HG02981 (cell line): ENCODE data around the gene SLC7A5.
"Not testable (repeated sequence)": the region's sequence is repeated elsewhere in the genome, so short reads cannot be mapped to it uniquely, and the experiment has no call there.

ENCODE experiments used
- ATAC-seq: cut with Tn5 transposase; IDR thresholded peaks from one replicate; pipeline ENCODE4 v1.9.1; 2021; ENCODE audit warnings: mild to moderate bottlenecking, moderate library complexity; ENCODE audit not compliant: unreplicated experiment

Gene SLC7A5

DNA sequence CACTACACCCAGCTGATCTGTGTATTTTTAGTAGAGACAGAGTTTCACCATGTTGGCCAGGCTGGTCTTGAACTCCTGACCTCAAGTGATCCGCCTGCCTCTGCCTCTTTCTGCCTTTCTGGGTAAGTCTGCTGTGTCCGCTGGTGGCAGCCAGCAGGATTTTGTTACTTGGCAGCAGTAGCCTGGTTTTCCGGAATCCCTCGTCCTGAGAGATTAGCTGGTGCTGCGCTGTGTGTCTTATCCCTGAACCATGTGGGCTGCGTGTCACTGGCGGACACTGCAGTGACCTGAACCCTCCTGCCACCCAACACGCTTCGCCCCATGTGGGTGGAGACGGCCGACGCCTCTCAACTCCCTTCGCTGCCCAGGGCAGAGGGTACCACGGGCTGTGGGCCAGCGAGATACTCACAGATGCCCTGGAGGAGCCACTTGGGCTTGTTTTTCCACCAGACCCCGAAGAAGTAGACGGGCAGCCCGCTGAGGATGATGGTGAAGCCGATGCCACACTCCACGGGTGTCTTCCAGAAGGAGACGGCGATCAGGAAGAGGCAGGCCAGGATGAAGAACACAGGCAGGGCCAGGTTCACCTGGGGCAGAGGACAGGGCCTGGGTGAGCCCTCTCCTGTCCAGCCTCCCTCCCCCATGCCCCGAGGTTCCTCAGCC is 35.2 kb downstream of the SLC7A5 start:
- ATAC-seq = no peak

DNA sequence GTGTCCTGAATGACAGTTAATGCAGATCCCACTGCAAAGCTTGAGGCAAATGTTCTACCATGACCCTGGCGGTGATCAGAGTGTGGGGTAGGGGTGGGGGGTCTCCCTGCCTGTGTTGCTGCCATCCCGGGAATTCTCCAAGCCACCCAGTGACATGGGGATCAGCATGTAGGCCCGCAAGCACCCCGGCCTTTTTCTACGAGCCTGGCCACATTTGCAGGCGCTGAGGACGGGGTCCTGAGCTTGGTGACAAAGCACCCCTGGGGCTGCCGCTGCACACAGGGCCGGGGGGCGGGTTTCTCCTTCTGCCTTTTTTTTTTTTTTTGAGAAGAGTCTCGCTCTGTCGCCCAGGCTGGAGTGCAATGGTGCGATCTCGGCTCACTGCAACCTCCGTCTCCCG is 35.8 kb downstream of the SLC7A5 start:
- no peak for ATAC-seq

DNA sequence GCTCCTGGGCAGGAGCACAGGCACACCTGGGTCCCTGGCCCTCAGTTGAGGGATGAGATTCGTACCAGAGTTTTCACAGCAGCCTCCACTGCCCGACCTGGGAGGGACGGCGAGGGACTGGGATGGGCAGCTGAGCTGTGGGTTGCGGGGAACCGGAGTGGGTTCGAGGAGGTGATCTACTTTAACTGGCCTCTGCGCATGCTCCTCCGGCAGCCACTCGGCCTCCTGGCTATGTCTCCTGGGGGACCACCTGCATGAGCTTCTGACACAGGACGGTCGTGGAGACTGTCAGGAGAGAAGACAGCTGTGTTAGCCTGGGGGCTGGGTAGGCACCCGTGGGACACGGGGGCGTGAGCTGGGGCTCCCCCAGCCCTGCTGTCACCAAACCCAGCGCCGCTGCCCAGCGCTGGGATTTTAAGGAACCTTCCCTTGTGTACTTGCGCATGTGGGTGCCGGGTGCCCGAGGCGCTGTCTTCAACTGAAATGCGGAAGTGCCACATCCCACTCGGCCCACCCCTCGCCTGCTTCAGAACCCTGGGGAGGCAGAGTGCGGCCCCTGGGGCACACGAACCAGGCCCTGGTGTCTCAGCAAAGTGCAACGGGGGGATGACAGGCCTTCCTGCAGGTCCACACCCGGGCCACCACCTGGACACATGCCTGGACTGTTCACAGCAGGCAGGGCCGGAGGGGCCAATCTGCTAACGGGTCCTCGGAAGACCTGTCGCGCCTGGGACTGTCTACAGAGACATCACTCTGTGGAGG is 36.4 kb downstream of the SLC7A5 start:
- no peak for ATAC-seq

DNA sequence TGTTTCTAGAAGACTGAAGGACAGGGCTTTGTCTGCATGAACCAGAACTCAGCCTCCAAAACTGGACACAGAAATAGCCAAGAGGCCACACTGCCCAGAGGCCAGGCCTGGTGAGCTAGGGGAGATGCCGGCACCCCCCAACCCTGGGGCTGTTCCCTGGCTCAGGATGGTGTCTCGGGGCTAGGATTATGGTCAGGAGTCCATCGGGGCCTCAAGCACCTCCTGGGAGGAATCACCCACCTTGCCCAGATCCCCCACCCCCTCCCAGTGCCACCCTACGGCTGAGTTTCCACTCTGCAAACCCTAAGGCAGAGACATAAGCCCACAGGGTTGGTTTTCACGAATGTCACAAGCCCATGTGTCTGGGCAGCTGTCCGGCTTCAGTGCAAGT is 37.2 kb downstream of the SLC7A5 start:
- no peak for ATAC-seq

DNA sequence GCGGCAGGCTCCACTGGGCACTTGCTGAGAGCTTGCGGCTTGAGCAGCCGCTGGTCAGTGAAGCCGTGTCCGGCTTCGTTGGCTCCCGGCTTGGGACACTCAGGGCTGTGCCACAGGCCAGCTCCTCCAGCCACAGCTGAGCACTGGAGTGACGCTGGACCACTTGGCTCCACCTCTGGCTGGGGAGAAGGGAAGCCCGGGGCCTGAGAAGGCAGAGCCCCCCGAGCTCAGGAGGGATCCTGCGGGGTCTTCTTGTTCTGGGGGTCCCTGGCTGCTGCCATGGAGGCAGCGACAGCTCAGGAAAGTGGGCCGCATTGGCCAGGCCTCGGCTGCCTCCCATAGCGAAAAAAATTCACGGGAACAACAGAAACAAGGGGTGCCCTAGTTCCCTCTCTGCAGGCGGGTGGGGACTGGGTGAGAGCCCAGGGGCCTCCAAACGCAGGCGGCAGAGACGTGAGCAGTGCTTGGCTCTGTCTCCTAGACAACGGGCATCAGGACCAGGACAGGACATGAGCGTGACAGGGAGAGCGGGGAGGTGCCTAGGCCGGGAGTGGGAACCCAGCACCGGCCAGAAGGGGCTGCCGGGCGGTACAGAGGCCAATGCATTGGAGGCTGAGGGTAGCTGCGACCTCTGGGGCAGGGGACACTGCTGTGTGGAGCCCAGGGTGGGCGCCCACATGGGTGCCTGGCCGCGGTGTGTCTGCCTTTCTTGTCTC is 37.7 kb downstream of the SLC7A5 start:
- ATAC-seq = no peak

DNA sequence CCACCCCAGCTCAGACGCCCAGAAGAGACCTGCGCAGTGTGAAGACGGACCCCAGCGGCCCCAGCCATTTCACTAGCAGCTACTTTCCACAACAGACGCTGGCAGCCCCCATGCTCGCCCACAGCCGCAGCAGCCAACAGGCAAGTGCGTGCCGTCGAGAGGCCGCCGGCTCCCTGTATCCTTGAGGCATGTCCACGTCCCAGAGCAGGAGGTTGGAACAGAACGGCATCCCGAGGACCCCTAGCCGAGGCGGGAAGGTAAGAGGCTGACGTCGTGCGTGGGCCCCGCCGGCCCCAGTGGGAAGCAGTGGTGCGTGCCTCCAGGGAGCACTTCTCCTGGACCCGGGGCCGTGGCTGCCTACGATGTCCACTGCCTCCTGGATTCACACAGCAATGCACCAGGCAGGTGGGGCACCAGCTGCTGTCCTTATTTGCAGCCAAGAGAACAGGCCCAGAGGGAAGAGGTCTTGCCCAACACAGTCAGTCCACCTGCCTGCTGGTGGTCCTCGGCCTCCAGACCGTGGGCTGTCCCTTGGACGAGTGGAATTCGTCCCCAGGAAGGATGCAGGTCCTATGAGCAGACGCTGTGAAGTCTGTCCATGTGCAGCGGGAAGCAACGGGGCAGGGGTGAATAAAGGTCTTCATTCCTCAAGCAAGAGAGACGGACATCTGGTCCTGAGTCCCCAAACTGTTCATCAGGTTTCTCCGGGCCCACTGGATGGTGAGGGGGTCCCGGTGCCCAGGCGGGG is 38.5 kb downstream of the SLC7A5 start:
- ATAC-seq = no peak

DNA sequence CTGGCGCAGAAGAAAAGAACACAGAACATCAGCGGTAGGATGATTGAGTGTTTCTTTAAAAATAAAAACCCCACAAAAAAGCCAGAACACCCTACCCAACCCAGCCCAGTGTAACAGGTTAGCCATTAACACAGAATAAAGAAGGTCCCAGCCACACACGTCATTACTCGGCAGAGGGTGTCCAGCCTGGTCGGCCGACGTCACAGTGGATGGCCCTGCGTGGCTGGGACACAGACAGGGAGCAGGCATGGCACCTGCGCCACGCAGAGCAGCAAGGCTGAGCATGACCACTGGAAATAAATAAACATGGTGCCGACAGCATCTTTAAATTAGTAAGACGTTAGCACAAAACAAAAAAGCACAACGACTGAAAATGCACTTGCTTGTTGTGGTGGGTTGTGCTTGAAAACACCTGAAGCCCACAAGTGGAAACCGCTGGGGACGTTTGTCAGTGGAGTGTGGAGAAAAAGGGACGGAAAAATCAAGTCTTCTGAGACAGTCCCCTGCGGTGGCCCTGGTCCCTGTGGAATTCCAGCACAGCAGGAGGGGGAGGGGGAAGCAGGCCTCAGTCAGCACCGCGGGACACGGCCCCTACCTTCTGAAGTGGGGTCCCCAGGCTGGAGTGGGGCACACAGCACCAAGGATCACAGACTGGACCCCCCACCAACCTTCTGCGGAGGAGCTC is 39.2 kb downstream of the SLC7A5 start:
- no peak for ATAC-seq

DNA sequence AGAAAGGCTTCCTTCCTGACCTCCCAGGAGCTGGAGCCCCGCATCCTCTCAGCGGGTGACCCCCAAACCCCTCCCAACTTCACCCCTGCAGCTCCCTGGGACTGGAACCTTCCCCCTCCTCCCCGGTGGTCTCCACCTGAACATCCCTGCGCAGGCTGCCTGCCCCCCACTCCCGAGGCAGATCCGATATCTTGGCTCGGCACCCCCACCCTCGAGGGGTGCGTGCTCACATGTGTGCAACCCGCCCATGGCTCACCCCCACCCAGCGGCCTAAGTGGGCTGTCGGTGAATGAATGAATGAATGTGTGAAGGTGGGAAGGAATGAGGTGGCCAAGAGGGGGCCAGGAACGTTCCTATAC is 39.7 kb downstream of the SLC7A5 start:
- no peak for ATAC-seq

DNA sequence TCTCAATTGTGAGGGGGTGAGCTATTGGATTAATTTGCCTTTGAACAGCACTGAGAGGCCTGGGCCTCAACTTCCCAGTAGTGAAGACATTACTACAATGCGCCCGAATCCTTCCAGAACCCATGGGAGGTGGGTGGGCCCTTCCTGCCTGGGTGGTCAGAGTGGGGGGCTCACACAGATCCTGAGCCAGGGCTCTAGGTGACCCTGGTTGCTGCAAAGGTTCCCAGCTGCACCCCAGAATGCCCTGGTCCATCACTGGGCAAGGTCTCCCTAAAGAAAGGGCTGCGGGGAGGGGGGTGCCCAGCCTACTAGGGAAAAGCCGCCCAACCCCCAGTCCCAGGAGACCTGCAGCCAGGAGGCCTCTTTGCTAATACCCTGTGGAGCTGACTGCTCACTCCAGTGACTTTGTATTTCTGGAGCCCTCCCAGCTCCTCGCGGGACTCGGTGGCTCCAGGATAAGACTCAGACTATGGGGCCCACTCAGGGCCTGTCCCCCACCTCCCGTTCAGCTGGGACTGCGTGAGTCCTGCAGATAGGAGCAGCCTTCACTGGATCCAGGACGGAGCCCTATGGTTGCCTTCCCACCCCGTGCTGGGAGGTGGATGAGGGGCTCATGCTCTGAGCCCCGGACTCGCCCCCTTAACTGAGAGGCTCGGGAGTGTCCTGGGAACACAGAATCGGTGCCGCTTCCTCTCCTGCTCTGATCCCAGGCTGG is 40.2 kb downstream of the SLC7A5 start:
- ATAC-seq = no peak

DNA sequence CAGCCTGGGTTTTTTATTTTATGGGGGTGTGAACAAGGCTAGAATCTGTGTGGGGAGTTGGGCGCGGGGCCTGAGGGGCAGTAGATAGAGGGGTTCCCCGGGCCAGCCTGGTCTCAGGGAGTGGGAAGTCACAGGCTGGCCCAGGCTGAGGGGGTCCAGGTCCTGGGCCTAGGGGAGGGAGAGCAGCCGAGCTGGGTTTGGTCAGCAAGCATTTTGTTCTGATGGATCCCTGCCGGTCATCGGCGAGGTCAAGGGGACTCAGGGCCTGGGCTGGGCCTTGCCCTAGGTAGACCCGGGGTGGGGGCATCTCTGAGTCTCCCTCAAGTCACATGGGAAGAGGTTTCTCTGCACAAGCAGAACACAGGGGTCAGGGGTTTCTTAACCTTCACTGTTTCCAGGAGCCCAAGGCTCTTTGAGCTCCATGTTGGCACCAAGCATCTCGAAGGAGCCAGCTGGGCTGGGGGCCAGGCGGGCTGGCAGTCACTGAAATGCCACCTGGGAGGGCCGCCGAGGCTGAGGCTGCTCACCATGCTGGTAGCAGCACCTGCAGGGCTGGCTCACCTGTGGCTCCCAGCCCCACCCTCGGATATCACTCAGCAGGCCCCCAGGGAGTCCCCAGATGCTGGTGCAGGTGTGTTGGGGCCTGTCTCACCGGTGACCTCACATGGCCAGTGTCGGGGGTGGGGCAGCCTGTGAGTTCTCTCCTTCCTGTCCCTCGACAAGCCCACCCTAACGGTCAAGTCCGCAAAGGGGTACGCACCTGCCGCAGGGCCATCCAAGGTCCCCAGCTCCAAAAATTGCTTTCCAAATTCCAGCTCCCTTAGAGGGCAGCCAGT is 41.0 kb downstream of the SLC7A5 start:
- no peak for ATAC-seq

DNA sequence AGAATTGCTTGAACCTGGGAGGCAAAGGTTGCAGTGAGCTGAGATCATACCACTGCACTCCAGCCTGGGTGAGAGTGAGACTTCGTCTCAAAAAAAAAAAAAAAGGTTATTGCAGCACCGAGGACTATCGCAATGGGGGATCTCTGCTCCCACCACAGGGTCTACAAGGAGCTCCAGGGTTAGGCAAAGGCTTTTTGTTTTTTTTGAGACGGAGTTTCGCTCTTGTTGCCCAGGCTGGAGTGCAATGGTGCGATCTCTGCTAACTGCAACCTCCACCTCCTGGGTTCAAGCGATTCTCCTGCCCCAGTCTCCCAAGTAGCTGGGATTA is 41.8 kb downstream of the SLC7A5 start:
- ATAC-seq = not testable (repeated sequence)

DNA sequence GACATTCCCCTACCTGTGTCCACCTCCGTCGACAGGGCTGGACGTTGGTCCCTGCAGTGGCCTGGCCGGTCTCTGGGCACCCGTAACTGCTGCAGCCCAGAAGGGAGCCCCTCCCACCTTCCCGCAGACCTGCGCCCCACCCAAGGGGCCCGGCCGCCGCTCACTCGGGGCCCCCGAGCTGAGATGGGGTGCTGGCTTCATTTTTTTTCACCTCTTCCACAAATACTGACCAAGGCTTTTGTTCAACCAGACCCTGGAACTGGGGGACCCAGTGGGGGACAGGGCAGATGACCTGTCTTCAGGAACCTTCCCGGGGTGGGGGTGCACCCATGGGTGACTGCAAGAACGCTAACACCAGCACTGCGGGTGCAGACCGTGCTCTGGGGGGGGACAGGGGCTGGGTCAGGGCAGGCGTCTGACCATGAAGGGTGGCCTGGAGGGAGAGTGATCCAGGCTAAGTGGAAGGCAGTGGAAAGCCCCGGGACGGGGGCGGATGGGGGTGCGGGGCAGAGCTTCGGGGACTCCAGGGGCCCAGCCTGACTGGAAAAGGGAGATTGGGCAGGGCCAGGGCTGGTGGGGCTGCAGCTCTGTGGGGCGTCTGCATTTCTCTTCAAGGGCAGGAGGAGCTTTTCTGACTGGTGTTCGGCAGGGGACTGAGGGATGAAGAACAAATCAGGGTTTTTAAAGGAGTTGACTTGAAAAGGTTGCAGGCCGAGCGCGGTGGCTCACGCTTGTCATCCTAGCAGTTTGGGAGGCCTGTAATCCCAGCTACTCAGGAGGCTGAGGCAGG is 42.3 kb downstream of the SLC7A5 start:
- no peak for ATAC-seq

DNA sequence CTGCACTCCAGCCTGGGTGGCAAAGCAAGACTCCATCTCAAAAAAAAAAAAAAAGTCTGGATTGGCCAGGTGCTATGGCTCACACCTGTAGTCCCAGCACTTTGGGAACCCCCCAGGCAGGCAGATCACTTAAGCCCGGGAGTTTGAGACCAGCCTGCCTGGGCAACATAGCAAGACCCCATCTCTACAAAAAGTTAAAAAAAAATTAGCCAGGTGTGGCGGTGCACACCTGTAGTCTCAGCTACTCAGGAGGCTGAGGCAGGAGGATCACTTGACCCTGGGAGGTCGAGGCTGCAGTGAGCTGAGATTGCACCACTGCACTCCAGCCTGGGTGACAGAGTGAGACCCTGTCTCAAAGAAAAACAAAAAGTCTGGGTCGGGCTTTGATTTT is 42.9 kb downstream of the SLC7A5 start:
- ATAC-seq = not testable (repeated sequence)

DNA sequence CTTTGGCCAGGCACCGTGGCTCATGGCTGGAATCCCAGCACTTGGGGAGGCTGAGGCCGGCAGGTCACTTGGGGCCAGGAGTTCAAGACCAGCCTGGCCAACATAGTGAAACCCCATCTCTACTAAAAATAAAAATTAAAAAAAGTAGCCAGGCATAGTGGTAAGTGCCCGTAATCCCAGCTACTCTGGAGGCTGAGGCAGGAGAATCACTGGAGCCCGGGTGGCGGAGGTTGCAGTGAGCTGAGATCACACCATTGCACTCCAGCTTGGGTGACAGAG is 43.5 kb downstream of the SLC7A5 start:
- not testable (repeated sequence) for ATAC-seq

DNA sequence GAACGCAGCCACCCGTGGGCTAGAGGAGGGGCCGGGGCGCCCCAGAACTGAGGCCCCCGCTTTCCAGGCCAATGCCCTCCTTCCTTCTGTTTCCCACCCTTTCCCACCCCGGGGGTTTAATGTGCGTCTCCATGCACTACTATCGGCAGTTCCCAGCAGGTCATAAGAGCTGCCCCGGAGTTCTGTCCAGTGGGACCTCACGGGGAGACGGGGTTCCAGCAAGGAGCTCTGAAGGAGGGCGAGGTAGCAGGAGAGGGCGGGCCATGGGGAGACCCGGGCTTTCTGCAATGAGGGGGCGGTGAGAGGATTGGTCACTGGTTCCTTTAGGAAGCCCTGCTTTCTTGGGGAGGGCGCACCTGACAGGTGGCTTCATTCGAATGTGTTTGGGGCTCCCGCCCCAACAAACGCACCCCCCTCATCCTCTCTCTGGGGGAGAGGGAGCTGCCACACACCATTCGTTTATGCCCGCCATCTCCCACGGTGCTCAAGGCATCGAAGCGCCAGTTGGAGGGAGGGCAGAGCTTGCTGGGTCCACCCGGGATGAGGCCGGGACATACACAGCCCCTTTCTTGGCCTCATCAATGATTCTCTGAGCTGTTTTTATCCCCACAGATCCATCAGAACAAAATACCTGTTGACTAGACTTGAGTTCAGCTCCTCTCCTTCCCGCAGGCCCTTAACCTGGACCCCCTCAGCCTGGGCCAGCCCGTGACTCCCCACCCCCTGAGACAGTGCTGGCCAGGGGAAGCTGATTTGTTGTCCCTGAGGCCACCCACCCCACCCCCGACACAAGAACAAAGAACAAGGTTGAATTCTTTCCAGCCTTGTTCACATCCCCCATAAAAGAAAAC is 44.1 kb downstream of the SLC7A5 start:
- ATAC-seq = no peak

DNA sequence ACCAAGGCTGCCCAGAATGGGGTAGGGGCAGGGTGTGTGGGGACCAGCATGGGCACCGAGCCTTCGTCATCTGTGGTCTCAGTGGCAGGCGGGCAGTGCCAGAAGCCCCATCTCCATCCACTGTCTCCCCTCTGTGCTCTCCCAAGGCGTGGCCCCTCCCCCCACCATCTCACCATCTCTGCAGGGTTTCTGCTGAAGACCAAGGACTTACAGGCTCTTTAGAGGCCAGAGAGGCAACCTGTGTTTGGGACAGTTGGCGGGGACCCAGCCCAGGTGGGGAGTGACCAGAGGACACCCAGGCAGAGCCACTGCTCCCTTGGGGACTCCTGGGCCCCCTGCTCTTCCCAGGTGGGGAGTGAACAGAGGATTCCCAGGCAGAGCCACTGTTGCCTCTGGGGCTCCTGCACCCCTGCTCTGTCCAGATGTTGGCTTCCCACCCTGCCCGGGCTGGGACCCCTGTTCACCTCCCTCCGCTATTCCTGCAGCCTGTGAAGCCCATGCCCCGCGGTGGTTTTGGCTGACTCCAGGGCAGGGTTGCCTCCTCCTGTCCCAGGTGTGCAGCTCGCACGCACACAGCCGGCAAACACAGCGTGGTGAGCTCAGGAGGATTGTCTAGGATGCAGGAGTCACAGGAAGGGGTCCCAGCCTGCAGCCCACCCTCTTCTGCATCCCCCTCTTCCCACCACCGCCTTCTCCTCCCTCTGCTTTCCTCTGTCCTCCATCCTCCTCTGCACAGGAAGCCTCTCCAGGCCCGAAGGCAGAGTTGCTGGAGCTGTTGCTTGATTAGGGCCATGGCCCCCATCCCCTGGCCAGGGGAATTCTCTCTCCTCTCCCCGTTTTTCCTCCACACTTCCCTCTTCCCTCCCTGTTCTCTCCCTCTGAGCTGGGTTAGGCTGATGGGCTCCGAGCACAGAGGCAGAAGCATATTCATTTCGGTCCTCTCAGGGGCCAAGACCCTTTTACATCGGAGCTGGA is 45.0 kb downstream of the SLC7A5 start:
- ATAC-seq = no peak
